NCI-H446 (cell line): ENCODE measurements around the gene CXXC4.

Experiments
- DNase-seq, 2 experiments: peaks; one replicate each; lab custom pipeline; 2025; lab: John Stamatoyannopoulos, UW

Gene CXXC4

DNA sequence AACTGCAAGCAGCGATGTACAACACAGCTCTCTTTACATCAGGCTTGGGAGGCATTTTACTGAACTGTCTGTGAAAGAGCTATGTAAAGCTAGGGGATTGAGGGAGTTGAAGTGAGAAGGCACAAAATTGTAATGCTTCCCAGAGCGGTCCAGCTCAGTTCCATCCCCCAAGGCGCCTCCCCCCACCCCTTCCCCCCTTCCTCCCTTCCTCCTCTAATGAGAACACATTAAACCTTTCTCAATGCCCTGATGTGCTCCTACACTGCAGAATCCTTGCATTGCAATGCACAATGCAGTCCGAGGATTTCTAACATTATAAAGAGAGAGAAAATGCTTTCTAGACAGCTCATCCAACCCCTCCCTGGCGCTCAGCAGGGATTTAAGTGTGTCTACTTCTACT, 73.9 kb downstream of the CXXC4 start:
- no peak for DNase-seq
